Midbrain (tissue), 1 donor: ENCODE results near the gene SLC9B1.
"Not testable (repeated sequence)": the region's sequence is repeated elsewhere in the genome, so short reads cannot be mapped to it uniquely, and the experiment has no call there.

Experiments
- DNase-seq: peaks from one replicate; lab custom pipeline; 2025; lab: John Stamatoyannopoulos, UW

The SLC9B1 gene

GRCh38 chr4:103011378-103012025, 8.0 kb downstream of the SLC9B1 start:
- no peak for DNase-seq

GRCh38 chr4:103010804-103011203, 8.7 kb downstream of the SLC9B1 start:
- DNase-seq, result no peak

GRCh38 chr4:103008875-103009729, 10.4 kb downstream of the SLC9B1 start:
- DNase-seq, result peak; percentile 81

- no peak for DNase-seq
Observed at GRCh38 chr4:103002551-103002950, 17.0 kb downstream of the SLC9B1 start.

- DNase-seq, result no peak
Observed at GRCh38 chr4:102994803-102995202, 24.7 kb downstream of the SLC9B1 start.

GRCh38 chr4:102993985-102994384, 25.5 kb downstream of the SLC9B1 start:
- not testable (repeated sequence) for DNase-seq

- DNase-seq, result no peak
Observed at GRCh38 chr4:102988429-102989020, 31.0 kb downstream of the SLC9B1 start.

GRCh38 chr4:102981005-102981404, 38.5 kb downstream of the SLC9B1 start:
- no peak for DNase-seq

- DNase-seq, result not testable (repeated sequence)
Observed at GRCh38 chr4:102961813-102962212, 57.7 kb downstream of the SLC9B1 start.

GRCh38 chr4:102959496-102959895, 60.0 kb downstream of the SLC9B1 start:
- DNase-seq, result no peak

GRCh38 chr4:102945066-102945465, 74.4 kb downstream of the SLC9B1 start:
- DNase-seq, result no peak

GRCh38 chr4:102938063-102938462, 81.4 kb downstream of the SLC9B1 start:
- not testable (repeated sequence) for DNase-seq

- DNase-seq, result no peak
Observed at GRCh38 chr4:102935716-102936115, 83.8 kb downstream of the SLC9B1 start.

- DNase-seq, result not testable (repeated sequence)
Observed at GRCh38 chr4:102919697-102920096, 99.8 kb downstream of the SLC9B1 start.

- no peak for DNase-seq
Observed at GRCh38 chr4:102918859-102919258, 100.6 kb downstream of the SLC9B1 start.

- DNase-seq, result no peak
Observed at GRCh38 chr4:102901804-102902203, 117.7 kb downstream of the SLC9B1 start.

GRCh38 chr4:102897610-102898009, 121.9 kb downstream of the SLC9B1 start:
- DNase-seq, result not testable (repeated sequence)

GRCh38 chr4:102896547-102896946, 123.0 kb downstream of the SLC9B1 start:
- not testable (repeated sequence) for DNase-seq

- not testable (repeated sequence) for DNase-seq
Observed at GRCh38 chr4:102889866-102890265, 129.6 kb downstream of the SLC9B1 start.

GRCh38 chr4:102888570-102888969, 130.9 kb downstream of the SLC9B1 start:
- DNase-seq, result not testable (repeated sequence)

GRCh38 chr4:102883278-102883677, 136.2 kb downstream of the SLC9B1 start:
- no peak for DNase-seq

- no peak for DNase-seq
Observed at GRCh38 chr4:102881343-102881742, 138.2 kb downstream of the SLC9B1 start.

- DNase-seq, result no peak
Observed at GRCh38 chr4:102878901-102879300, 140.6 kb downstream of the SLC9B1 start.
